CD4-positive, alpha-beta T cell treated with Interleukin-10 for 1 hour (primary cell): ENCODE data around the gene EVI5L.

Experiments
- DNase-seq: peaks from one replicate; pipeline ENCODE4 v3.0.0-alpha.2; 2020

Gene EVI5L

DNA sequence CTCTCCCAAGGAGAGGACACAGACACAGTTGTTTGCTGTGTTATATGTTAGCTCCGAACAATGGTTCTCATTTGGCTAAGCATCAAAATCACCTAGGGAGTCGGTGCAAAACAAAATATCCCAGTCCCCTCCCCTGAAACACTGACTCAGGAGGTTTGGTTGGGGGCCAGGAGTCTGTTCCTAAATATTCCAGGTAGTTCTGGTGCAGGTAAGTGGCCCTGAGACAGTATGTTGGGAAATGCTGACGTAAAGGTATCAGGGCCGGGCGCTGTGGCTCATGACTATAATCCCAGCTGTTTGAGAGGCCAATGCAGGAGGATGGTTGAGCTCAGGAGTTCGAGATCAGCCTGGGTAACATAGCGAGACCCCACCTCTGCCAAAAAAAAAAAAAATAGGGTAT, 71.3 kb downstream of the EVI5L start:
- DNase-seq: no peak

DNA sequence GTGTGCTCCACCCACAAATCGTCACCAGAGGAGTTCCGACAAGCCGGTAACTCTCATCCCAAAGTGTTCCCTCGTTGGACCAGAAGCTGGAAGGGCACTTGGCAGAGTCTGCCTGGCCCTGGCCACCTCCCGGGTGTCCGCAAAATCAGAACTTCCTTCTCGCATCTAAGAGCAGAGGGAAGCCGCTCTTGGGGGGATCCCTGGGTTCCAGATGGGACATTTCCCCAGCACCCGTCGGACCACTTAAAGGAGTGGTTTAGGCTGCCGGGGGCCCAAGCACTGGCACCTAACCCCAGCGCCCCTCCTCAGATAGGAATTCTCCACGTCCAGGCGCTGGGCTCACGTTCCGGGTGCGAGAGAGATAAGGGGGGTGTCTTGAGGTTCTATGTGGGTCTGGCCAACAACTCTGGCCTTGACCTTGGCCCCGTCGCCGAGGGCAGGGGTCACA, 72.8 kb downstream of the EVI5L start:
- DNase-seq: no peak

DNA sequence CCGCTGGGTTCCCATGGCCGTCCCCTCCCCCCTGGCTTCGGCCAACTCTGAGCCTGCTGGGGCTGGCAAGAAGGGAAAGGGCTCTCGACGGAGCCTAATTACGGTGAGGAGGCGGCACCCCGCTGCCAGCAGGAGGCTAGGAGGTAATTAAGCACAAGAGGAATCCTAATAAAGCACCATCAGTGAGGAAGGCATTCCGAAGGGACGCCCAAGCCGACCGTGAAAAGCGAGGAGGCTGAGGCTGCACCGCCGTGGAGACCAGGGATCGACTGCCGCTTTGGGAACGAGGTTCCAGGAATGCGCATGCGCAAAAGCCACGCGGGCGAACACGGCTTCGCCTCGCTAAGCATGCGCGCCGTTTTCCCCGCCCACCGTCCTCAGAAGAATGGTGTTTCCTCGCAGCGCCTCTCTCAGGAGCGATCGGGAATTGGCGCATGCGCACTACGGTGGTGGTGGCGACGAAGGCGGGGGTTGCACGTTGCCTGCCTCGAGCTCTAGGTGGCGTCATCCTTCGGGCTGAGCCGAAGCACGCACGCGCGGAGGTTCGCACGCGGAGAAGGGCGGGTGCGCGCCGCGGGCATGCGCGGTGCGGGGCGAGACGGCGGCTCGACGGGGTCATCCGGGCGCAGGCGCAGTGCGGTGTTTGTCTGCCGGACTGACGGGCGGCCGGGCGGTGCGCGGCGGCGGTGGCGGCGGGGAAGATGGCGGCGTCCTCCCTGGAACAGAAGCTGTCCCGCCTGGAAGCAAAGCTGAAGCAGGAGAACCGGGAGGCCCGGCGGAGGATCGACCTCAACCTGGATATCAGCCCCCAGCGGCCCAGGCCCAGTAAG, 73.4 kb downstream of the EVI5L start, which contains the start of gene MAP2K7:
Gene MAP2K7 (plus strand): TSS at position 634 of the 830 bp plus-strand sequence. CDS start 68 bp downstream, at position 702.
- peak; percentile 100 for DNase-seq

DNA sequence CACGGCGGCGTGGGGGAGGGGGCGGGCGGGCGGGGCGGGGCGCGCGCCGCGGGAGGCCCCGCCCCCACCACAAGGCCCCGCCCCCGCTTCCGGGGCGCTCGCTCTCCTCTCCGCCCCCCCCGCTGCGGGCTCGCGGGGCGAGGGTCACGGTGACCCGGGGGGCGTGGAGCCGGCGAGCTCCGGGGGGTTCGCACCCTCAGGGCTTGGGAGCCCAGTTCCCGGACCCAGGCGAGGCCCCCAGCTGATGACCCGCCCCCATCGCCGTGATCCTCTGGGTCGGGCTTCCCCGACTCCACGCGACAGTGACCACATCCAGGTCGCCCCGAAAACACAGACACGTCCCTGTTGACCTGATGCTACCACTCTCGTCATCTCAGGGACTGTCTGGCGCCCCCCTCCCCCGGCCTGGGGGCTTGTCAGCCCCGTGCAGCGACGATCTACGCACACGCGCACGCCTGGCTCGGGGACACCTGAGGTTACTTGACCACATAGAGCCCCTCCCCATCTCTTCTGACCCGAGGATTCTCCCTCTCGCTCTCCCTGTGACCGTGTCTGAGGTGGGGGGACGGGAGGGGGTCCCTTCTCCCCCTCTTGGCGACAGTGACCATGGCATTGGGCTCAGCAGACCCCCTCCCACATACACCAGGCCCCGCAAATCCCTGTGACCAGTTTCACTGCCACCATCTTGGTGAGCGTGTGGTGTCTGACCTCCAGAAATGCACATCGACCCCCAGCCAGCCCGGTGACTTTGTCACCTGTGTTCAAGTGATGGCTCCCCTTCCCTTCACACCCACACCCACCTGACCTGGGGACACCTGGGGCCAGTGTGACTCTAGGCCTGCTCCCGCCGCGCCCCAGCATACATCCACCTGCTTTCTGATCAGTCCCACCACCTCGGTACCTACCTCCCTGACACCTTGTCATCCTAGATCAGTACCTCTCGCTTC, 74.3 kb downstream of the EVI5L start:
- DNase-seq: peak; percentile 90

- DNase-seq: no peak
These were observed 75.2 kb downstream of the EVI5L start for GRCh38 chr19:7905268-7905667.

GRCh38 chr19:7905859-7906258, 75.8 kb downstream of the EVI5L start:
- no peak for DNase-seq

- DNase-seq: no peak
These were observed 77.1 kb downstream of the EVI5L start for GRCh38 chr19:7907122-7907521.

GRCh38 chr19:7907544-7907943, 77.5 kb downstream of the EVI5L start:
- DNase-seq: no peak

DNA sequence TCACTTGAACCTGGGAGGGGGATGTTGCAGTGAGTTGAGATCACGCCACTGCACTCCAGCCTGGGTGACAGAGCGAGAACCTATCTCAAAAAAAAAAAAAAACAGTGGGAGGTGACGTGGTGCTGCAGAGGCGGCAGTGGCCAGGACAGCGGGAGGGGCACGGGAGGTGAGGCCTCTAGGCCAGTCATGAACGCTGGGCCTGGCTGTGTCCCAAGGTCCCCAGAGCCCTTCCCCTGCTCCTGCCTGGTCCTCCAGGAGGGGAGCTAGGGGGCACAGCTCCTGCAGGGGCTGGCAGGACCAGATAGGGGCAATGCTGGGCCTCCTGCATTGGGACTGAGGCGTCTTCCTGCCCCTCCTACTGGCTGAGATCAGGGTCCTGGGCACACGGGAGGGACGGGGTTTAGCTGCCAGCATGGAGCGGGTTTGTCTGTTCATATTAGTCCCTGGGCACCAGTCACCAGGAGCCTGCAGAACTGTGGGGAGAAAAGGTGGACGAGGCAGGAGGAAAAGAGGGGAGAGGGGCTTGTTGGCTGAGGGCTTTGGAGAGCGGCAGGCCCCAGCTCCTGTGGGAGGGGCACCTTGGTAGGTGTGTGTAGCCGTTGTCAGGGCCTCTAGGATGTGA, 78.2 kb downstream of the EVI5L start:
- DNase-seq: no peak

DNA sequence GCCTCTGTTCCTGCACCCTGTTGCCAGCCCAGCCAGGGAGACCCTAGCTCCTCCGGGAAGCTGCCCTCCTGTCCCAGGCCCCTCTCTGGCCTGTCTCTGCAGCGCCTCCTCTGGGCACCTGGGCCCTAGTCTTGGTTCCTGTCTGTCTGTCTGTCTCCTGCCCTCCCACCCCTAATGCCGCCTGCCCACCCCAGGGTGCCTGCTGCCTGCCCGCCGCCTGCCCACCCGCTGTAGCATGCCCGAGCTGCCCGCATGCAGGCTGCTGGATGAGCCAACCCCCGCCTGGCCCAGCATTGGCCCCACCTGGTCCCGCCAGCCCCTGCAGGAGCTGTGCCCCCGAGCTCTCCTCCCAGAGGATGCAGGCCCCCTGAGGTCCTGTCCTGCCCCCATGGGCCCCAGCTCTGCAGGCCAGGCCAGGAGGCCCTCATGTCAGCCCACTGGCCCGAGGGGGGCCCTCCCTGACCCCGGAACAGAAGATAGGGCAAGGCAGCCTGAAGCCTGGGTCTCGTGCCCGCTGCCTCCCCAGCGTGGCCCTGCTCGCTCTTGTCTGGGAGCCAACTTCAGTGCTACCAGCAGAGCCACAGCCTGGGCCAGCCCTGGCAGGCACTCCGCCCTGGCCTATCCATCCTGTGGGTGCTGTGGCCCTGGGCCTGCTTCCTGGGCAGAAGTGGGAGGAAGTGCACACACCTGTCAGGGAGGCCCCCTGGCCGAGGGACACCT, 78.9 kb downstream of the EVI5L start:
- no peak for DNase-seq

DNA sequence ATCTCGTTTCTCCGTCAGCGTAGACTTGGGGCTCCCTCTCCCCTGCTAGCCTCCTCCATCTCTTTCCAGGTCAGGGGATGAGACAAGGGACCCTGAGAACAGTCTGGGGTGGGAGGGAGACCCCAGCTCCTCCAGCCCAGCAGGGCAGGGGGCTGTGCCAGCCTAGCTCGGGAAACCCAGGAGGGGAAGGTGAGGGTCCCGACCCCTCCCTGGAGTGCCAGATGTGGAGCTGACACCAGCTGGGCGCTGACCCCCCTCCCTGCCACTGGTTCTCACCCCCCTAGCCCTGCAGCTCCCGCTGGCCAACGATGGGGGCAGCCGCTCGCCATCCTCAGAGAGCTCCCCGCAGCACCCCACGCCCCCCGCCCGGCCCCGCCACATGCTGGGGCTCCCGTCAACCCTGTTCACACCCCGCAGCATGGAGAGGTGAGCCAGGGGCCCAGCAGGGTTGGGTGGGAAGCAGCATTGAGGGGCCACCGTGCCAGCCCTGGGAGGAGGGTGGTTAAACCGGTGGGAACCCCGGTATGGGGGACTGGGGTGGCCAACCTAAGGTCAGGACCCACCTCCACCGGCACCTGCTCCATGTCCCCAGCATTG, 79.6 kb downstream of the EVI5L start:
- DNase-seq: no peak

GRCh38 chr19:7910321-7911161, 80.5 kb downstream of the EVI5L start:
- DNase-seq: no peak

- no peak for DNase-seq
These were observed 81.6 kb downstream of the EVI5L start for GRCh38 chr19:7911508-7912143.

DNA sequence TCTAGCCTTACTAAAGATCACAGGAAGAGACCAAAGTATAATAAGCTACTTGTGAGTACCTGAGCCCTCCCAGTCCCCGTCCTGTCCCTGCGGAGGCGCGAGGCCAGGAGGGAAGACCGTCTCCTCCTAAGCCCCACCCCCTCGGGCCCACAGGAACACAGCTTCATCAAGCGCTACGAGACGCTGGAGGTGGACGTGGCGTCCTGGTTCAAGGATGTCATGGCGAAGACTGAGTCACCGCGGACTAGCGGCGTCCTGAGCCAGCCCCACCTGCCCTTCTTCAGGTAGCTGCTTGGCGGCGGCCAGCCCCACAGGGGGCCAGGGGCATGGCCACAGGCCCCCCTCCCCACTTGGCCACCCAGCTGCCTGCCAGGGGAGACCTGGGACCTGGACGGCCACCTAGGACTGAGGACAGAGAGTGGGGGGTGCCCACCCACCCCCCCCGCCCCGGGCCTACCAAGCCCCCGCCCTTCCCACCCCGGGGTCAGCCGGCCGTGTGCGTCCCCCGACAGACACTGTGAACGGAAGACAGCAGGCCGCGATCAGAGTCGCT, 82.2 kb downstream of the EVI5L start:
- DNase-seq: no peak

- no peak for DNase-seq
These were observed 82.9 kb downstream of the EVI5L start for GRCh38 chr19:7912697-7913564.

DNA sequence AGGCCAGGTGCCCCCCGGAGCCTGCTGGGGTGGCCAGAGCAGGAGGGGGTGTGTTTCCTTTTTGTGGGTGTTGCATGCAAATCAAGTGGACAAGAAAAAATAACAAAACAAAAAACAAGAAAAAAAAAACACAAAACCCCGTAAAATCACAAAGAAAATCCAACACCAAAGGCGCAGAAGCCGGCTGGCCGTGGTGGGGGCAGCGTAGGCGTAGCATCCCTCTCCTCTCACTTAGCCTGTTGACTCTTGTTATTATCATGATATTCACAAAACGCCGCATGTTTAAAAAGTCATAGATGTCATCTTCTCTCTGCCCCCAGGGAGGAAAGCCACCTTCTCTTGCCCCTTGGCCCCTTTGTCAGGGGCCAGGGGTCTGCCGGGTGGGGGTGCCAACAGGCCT, 83.6 kb downstream of the EVI5L start:
- no peak for DNase-seq

- no peak for DNase-seq
These were observed 84.1 kb downstream of the EVI5L start for GRCh38 chr19:7914099-7914498.
